Testis (tissue), 2 donors: ENCODE measurements around the gene CCL24.

ENCODE experiments used
- CTCF ChIP-seq, 3 experiments: fragments of 450-650 bp in 2 of 3; fragments of 200-600 bp in 1 of 3; sonication (generic) in 1 of 3; IDR thresholded peaks; one replicate each; pipeline ENCODE4 v1.5.1; 2016 to 2019; ENCODE audit warnings: antibody characterized with exemption in 3 of 3, mild to moderate bottlenecking in 2 of 3, moderate library complexity in 1 of 3
- POLR2A ChIP-seq: fragments of 450-650 bp; IDR thresholded peaks from one replicate; pipeline ENCODE4 v1.6.1; 2017; ENCODE audit warnings: antibody characterized with exemption, mild to moderate bottlenecking, moderate library complexity

GRCh38 chr7:75813084-75813483 lies 522 bp downstream of the CCL24 start:
- TF ChIP-seq CTCF (IDR thresholded peaks at IDR 0.05) (no peak), POLR2A (no peak)
